Hematopoietic multipotent progenitor cell treated with erythropoietin and hydrocortisone succinate and interleukin-3 and kit ligand, for 8 days (in vitro differentiated cells): ENCODE data around the gene FKBP5.
A peak's percentile ranks its signal among the peaks of the same experiment; 100 is the strongest.
"Not testable (repeated sequence)": the region's sequence is repeated elsewhere in the genome, so short reads cannot be mapped to it uniquely, and the experiment has no call there.

ENCODE experiments used
- DNase-seq: peaks from one replicate; pipeline ENCODE4 v3.0.0-alpha.2; 2015

Gene FKBP5

DNA sequence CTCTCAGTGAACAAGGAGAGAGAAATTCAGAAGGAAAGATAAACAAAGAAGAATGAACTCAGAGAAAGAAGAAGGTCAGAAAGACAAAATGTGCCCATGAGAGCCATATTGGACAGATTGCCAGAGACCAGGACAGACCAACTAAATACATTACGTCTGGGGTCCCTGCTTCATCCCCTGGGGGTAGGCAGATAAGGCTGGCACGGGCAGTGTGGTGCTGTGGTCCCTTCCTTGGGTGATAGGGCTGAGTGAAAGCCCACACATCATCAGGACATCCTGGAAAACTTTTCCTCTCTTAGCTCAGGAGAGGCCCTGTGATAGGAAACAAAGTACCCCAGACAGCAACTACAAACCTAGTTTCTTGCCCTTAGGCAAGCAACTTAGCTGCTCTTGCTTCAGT, 34.9 kb upstream of the FKBP5 start:
- DNase-seq, result no peak

DNA sequence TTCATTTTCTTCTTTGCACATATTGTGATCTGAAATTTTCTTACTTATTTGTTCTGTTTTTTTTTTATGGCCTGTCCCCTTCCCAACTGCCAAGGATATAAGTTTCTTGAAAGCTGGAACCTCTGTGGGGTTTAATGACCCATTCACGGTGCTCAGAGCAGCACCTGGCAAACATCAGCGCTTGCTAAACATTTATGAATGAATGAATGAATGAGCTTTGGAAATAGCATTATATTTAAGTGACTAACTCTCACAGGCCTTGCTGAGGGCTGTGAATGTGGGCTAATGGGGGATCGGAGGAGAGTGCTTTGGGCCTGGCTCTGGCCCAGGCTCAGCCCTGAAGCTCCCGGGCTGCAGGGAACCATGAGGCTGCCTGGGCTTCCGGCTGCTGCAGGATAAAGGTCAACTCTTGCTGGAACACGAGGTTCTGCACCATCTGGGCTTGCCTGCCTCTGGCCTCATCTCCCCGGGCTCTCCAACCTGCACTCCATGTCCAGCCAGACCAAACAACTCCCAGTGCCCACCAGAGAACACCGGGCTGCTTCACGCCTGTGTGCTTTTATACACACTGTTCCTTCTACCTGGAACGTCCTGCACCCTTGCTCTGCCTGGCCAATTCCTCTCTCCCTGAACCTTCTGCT, 33.5 kb upstream of the FKBP5 start:
- no peak for DNase-seq

DNA sequence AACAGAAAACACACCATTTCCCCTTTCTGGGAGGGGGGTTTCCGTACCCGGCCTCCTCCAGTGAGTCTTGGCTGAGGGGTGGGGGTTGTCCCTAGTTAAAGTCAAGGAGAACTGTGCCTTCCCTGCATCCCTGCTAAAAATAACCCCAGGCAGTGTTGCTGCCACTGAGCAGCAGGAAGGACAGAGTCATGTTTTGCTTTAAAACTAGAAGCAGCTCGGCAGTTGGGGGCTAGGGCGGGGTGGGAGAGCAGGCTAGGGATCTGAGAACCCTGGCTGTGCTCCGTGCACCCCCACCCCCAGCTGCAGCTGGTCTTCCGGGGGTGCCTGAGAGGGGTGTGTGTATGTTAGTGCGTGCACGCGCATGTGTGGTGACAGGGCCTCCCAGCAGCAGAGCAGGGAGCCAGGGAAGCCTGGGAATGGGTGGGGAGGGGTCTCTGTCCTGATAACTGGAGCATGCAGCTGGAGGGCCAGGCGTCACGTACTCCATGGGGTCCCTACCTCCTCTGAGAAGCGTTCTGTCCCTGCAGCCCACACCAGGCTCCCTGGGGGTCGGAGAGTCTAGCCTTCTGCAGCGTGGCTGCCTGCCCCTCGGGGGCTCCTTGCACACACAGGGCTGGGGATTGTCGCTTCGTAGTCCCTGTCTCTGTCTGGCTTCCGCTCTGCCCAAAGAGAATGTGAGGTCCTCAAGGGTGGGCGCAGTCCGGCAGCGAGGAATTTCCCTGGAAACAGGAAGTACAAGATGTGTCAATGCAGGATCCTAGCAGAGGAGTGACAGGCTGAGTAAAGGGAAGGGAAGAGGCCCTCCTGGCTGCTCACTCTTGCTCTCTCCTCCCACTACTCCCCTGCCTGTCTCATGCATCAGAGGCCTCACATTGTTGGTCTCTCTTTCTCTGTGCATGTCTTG, 31.4 kb upstream of the FKBP5 start:
- peak; percentile 58 for DNase-seq

DNA sequence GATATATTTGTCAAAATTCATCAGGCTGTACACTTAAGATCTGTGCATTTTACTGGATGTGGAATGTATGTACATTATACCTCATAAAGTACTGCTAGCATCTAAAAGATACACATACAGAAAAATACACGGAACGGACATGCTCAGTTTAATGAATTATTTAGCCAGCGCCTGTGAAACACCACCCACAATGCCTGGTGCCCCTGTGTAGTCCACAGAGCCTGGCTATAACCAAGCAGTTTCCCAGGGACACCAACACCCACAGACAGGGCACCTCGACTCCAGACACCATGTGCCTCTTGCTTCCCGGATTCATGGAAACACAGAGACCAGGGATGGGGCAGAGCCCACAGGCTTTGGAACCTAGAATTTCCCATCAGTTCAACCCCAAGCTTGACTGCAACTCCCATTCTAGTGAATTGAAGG, 30.7 kb upstream of the FKBP5 start:
- peak; percentile 42 for DNase-seq

DNA sequence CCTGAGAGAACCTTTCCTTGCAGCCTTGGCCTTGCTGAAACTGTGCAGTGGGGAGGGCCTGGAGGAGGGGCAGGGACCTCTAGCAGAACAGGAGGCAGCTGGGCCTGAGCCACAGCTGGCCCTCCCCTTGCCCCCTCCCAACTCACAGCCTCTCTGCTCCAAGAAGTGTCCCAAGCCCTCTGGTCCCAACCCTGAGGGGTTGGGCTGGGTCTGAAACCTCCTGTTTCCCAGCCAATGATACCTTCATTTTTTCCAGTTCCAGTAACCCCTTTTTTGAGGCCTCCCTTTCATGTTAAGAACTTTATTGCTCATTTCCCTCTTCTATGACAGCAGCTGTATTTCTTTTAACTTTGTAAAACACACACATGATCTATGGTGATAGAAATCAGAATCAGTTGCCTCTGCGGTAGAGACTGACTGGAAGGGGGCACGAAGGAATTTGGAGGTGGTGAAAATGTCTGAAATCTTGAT, 30.2 kb upstream of the FKBP5 start:
- DNase-seq, result no peak

DNA sequence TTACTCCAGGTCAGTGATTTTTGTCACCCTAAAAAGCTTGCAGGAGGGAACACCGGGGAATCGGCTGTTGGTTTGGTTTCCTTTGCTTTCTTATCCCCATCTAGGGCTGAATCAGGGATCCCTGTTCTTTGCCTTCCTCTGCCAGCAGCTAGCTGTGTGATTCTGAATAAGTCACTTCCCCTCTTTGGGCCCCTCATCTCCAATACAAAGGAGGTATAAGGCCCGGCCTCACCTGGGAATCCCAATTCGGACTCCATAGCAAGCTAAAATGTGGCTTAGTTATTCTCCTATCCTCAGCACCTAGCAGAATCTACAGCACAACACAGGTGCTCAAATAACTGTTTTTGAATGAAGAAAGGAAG, 29.6 kb upstream of the FKBP5 start:
- no peak for DNase-seq

DNA sequence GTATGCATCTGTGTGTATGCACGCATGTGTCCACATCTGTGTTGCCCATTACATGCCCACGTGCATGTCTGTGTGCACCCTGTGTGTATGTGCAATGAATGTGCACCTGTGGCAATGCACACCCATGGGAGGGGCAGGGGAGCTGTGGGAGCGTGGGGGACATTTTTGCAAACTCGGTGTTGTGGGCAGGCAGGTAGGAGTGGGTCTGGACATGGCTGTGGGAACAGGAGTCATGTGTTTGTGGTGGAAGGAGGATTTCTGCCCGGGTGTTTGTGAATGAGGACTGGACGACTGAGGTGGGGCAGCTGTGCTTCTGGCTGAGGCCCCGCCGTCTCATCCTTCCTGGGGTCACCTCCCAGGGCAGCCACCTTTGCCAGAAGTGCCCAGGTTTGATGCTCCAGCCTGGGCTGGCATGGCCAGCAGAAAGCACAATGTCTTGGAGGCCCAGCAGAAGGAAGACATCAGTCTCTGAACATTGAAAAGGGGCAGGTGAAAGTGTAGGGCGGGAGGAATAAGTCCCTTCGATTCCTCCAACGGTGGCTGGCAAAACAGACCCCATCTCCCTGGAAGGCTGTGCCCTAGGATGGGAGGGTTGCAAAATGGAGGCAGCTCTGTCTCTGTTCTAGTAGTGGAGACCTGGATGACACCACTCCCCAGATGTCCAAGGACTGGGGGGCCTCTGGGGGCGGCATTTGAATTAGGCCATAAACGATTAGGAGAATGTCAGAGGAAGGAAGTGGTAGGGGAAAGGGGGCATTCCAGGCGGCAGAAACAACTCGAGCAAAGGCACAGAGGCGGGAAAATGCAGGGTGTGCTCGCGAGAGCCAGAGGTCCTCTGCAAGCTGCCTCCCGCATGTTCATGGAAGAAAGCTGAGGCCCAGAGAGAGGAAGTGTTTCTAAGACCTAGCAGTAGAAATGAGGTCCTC, 29.0 kb upstream of the FKBP5 start:
- no peak for DNase-seq

DNA sequence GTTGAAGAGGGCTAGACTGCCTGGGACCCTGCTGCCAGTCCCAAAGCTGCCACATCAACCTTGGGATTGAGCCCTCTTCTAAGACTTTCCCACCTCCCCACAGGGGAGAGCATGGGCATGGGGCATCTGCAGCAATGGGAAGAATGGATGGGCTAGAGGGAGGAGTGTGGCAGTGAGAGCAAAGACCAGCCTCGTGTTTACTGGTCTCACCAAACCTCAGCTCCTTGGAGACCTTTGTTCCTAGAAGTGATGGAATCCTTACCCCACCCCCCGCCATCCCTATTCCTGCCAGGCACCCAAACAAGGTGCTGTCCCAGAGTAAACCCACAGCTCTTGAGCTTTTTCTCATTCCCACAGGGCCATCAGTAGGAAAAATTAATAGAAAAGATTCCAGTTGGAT, 28.1 kb upstream of the FKBP5 start:
- DNase-seq, result no peak

DNA sequence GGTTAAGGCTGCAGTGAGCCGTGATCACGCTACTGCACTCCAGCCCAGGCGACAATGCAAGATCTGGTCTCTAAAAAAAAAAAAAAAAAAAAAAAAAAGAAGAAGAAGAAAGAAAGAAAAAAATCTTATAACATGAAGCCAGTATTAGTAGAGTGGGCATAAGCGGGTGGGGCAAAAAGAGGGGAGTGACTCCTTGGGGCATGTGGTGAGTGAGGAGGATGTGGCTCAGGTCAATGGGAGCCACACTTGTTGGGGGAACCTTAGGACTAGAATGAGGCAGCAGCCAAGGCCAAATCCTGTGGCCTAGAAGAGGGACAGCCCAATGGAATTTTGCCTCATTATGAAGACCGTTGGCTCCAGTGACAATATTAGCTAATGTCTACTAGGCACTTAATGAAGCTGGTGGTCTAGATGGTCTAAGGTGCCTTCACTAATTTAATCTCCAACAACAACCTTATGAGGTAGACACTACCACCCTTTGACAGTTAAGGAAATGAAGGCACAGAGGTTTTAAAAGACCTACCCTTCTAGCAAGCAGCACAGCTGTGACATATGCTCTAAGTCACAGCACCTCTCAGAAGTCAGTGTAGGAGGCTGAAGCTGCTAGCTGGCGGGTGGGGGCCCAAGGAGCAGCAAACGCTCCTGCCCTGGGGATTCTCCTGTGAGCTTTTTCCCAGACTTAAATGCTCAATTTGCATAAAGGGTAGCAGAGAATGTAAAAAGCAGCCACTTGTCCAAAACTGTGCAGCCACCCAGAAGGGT, 24.5 kb upstream of the FKBP5 start:
- DNase-seq, result no peak

DNA sequence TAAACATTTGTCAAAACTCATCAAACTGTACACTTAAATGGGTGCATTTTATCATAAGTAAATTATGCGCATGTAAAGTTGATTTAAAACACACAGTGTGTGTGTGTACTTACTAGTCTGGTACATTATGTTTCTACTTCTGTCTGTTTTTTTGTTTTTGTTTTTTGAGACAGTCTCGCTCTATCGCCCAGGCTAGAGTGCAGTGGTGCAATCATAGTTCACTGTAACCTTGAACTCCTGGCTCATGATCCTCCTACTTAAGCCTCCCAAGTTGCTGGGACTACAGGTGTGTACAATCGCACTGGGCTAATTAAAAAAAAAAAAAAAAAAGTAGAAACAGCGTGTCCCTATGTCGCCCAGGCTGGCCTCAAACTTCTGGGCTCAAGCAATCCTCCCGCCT, 23.0 kb upstream of the FKBP5 start:
- no peak for DNase-seq

DNA sequence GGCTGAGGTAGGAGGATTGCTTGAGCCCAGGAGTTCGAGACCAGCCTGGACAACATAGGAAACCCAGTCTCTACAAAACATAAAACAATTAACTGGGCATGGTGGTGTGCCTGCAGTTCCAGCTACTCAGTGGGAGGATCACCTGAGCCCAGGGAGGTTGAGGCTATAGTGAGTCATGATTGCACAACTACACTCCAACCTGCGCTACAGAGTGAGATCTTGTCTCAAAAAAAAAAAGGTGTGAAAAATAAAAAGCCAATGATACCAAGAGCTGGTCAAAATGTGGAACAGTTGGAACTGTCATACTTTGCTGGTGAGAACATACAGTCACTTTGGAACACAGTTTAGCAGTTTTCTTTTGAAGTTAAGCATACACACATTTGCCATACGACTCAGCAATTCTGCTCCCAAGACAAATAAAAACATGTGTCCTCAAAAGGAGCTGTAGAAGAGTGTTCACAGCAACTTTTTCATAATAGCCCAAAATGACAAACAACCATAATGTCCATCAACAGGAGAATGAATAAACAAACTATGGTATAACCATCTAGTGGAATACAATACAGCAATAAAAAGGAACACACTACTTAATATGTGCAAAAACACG, 21.6 kb upstream of the FKBP5 start:
- DNase-seq, result no peak

DNA sequence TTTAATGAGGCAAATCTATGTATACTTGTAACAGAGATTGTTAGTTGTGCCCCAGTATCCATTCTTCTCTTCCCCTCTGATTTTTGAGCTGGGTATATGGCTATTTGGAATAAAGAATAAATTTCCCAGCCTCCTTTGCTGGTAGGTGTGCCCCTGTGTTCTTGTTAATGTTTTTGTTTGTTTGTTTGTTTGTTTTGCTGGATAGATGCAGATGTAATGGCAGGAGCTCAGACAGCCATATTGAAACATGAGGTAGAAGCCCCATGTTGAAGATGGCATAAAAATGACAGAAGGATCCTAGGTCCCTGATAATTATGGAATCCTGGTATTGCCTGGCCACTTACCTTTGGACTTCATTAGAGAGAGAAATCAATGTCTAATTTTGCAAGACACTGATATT, 19.9 kb upstream of the FKBP5 start:
- DNase-seq, result no peak

DNA sequence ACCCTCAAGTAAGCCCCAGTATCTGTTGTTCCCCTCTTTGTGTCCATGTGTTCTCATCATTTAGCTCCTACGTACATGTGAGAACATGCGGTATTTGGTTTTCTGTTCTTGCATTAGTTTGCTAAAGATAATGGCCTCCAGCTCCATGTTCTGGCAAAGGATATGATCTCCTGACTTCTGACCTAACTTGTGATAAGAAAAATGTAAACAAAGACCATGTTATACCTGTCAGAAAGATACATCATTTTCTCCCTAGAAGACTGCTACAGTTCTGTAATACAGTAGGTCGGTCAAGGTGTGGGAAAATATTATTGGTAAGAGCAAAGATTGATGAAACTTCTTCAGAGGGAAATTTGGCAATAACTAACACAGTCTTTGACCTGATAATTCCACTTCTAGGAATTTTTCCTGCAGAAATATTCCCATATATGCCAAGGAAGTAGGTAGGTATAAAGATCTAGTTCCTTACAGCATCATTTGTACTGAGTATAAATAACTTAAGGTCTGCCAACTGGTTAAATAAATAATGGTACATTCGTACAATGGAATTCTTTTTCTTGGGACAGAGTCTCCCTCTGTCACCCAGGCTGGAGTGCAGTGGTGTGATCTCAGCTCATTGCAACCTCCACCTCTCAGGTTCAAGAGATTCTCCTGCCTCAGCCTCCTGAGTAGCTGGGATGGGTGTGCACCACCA, 19.1 kb upstream of the FKBP5 start:
- no peak for DNase-seq

DNA sequence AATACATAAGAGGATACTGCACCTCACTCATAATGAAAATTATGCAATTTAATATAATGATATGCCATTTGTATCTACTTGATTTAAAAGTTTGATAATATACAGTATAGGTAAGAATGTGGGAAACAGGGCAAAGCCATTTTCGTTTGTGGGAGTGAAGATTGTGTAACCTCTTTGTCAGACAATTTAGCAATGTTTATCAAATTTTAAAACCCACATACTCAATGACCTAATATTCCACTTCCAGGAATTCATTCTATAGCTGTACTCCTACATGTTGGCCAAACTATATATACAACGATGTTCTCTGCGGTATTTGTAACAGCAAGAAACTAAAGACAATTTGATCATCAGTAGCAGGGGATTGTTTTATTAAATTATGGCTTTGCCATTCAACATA, 17.8 kb upstream of the FKBP5 start:
- DNase-seq, result peak; percentile 53

DNA sequence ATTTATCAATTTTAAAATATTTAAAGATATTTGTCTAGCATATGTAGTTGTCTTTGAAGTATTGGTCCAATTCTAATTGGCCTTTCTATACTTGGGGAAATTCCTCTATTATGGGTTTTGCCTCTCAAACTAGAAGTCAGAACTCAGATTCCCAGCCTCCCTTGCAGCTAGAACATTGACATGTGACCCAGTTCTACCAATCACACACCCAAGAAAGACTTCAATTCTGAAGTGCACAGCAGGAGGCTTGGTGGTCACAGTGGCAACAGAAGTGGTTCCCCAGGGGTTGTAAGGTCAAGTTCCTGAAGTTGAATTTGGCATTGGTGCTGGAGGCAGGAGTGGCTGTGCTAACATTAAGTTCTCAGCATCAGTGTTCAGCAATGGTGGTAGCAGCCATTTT, 14.8 kb upstream of the FKBP5 start:
- no peak for DNase-seq

DNA sequence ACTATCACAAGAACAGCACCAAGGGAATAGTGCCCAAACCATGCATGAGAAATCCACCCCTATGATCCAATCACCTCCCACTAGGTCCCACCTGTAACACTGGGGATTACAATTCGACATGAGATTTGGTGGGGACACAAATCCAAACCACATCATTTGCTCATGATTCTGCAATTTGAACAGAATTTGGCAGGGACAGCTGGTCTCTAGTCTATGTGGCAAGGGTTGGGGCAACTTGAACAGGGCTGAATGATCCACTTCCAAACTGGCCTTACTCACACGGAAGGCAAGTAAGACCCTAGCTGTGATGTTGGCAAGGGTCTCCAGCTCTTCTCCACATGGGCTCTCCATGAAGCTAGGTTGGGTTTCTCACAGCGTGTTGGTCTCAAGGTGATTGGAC, 10.1 kb upstream of the FKBP5 start:
- DNase-seq, result no peak

DNA sequence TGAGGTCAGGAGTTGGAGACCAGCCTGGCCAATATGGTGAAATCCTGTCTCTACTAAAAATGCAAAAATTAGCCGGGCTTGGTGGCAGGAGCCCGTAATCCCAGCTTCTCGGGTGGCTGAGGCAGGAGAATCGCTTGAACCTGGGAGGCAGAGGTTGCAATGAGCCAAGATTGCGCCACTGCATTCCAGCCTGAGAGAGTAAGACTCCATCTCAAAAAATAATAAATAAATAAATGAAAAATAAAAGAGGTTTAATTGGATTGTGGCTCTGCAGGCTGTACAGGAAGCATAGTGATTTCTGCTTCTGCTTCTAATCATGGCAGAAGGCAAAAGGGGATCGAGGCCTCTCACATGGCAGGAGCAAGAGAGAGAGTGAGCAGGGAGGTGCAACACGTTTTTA, 9.7 kb upstream of the FKBP5 start:
- DNase-seq, result not testable (repeated sequence)

DNA sequence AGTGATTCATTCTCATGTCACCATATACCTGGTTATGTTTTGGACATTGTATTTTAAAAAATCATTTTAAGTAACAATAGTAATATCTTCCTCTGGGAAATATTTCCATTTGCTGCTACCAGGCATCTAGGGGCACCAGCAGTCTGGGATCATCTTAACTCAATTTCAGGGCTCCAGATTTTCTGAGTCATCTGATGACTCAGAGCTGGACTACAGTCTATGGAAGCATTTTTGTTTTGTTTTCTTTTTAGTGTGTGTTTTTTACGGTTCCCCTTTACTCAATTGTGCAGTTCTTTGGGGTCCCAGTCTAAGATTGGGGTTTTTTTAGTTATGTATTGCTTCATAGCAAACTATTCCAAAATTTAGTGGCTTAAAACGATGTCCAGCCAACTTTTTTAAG, 5.7 kb upstream of the FKBP5 start:
- peak; percentile 34 for DNase-seq

DNA sequence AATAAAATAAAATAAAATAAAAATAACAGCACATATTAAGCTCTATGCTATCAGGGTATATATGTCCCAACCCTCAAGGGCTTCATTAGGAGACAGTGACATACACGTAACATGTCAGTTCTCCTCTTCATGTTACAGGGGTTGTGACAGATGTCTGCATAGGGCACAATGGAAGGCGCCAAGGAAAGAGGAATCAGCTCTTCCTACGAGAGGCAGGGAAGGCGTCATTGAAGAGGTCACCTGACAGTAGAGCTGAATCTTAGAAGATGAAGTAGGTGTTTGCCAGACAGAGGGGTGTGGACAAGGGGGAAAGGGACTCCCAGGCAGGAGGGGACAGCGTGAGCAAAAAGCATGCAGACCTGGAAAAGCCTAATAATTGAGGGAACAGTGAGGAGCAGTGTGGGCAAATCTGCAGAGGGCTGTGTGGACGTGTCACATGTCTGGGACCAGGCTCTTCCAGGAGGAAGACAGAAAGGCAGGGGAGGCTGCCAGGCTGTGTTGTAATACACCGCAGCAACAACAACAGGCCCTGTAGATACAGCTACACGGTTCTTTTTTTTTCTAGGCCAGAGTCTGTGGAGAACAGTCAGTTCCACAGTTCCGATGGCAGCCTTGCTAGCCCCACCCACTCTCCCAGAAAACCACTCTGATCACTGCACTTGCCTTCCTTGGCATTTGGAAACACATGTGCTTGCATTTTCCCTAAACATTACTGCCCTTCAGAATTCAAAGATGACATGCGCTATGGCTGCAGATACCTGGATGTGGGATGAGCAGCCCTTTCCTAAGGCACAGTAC, 2.5 kb upstream of the FKBP5 start:
- DNase-seq, result no peak

DNA sequence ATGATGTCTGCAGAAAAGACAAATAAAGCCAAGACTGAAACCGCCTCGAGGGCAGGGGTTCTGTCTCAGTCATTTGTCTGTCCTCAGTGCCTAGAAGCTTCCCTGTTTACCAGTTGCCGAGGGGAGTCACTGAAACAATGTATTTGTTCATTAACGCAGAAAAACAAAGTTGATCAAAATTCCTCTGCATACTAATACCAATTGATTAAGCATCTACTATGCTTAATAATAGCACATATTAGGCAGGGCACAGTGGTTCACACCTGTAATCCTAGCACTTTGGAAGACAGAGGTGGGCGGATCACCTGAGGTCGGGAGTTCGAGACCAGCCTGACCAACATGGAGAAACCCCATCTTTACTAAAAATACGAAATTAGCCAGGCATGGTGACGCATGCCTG, 1.8 kb upstream of the FKBP5 start:
- no peak for DNase-seq

DNA sequence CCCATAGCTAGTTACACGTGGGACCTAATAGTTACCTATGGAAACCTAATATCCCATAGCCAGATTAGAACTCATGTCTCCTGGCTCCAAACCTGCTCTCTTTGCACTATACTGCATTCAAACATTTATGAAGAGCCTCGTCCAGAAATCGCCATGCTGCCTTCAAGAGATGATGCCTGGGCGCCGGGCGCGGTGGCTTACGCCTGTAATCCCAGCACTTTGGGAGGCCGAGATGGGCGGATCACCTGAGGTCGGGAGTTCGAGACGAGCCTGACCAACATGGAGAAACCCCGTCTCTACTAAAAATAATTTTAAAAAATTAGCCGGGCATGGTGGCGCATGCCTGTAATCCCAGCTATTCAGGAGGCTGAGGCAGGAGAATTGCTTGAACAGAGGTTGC, 1.3 kb upstream of the FKBP5 start:
- not testable (repeated sequence) for DNase-seq
